Uterus (tissue), 2 donors: ENCODE measurements around the gene DST.

ENCODE experiments used
- POLR2A ChIP-seq, 2 donors: fragments of 450-650 bp; IDR thresholded peaks; one replicate each; pipeline ENCODE4 v1.6.1; 2016; ENCODE audit warnings: antibody characterized with exemption in 2 of 2, mild to moderate bottlenecking in 1 of 2, moderate library complexity in 1 of 2
- TF ChIP-seq, protein P1 (sequence below), 4 experiments: fragments of 200-600 bp in 2 of 4; fragments of 450-650 bp in 2 of 4; sonication (generic) in 2 of 4; IDR thresholded peaks; one replicate each; pipeline ENCODE4 v1.5.1; 2016 to 2019; ENCODE audit warnings: antibody characterized with exemption in 4 of 4, mild to moderate bottlenecking in 2 of 4, moderate library complexity in 1 of 4

DNA sequence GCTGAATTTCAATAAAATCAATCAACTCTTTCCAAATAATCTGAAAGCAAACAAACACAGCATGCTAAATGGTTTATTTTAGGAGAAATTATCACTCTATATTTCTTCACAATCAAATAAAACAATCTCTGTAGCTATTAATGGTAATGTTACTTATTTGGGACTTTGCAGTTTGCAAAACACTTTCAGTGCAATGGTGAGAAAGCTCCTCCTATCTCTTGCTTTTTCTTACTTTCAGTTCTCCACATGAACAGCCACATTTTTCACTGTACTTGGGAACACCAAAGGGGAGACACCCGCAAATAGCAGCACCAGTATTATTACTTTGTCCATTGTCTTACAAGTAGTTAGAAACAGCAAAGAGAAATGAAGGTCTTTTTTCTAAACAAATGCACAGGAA lies 92.4 kb downstream of the DST start:
- TF ChIP-seq, protein P1, sequence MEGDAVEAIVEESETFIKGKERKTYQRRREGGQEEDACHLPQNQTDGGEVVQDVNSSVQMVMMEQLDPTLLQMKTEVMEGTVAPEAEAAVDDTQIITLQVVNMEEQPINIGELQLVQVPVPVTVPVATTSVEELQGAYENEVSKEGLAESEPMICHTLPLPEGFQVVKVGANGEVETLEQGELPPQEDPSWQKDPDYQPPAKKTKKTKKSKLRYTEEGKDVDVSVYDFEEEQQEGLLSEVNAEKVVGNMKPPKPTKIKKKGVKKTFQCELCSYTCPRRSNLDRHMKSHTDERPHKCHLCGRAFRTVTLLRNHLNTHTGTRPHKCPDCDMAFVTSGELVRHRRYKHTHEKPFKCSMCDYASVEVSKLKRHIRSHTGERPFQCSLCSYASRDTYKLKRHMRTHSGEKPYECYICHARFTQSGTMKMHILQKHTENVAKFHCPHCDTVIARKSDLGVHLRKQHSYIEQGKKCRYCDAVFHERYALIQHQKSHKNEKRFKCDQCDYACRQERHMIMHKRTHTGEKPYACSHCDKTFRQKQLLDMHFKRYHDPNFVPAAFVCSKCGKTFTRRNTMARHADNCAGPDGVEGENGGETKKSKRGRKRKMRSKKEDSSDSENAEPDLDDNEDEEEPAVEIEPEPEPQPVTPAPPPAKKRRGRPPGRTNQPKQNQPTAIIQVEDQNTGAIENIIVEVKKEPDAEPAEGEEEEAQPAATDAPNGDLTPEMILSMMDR (IDR thresholded peaks at IDR 0.05) = no peak
- TF ChIP-seq POLR2A (IDR thresholded peaks at IDR 0.05) = no peak
